ENCODE results near the gene CLEC11A.

DNA sequence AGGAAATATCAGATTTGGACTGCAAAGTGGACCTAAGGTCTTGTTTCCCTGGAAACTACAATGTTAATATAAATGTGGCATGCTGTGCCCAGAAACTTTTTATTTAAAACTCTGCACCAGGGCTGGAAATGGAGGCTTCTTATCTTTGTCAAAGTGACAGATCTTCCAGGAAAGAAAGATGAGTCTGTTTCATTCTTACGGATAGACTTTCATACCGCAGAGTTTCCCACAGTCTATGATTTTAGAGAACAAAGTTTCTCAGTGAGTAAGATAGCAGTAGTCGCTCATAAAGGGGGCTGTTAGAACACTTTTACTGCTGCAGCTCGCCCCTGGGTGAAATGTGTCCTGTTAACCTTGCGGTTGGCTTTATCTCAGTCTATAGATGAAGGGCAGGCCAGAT, 6.7 kb downstream of the CLEC11A start:
- no peak for TF ChIP-seq POLR2A (IDR thresholded peaks at IDR 0.05)
- TF ChIP-seq, protein P1, sequence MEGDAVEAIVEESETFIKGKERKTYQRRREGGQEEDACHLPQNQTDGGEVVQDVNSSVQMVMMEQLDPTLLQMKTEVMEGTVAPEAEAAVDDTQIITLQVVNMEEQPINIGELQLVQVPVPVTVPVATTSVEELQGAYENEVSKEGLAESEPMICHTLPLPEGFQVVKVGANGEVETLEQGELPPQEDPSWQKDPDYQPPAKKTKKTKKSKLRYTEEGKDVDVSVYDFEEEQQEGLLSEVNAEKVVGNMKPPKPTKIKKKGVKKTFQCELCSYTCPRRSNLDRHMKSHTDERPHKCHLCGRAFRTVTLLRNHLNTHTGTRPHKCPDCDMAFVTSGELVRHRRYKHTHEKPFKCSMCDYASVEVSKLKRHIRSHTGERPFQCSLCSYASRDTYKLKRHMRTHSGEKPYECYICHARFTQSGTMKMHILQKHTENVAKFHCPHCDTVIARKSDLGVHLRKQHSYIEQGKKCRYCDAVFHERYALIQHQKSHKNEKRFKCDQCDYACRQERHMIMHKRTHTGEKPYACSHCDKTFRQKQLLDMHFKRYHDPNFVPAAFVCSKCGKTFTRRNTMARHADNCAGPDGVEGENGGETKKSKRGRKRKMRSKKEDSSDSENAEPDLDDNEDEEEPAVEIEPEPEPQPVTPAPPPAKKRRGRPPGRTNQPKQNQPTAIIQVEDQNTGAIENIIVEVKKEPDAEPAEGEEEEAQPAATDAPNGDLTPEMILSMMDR (IDR thresholded peaks at IDR 0.05) = no peak
- no peak for TF ChIP-seq POLR2AphosphoS5 (IDR thresholded peaks at IDR 0.05)
- no peak for TF ChIP-seq EP300 (IDR thresholded peaks at IDR 0.05)

All from upper lobe of left lung (tissue), 4 donors.